ENCODE data around the gene RNF14. TPM values are rescaled to one million over a fixed set of nuclear protein-coding genes. Genes with fewer than 3 reads are reported as not detected.

RNF14 gene
- total RNA-seq, 2 donors from 2014 or later: 59.7 to 74.6 TPM

DNA sequence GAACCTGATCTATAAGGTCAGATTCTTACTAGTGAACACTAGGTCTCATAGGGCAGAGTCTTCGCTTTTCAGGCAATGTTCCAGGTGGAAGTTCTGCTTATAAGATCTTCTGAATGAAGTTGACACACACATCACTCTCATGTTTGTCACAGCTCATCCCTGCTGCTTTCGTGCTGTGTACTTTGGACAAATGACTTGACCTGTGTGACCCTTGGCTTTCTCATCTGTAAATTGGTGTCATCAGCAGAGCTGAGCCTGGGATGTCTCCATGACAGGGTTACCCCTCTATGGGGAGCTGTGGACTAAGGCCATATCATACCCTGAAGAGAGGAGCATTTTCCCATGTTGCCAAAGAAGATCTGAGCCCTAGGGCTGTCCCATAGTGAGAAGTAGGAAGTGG is 42.5 kb upstream of the RNF14 start:
- Histone ChIP-seq H3K27me3 (no peaks in the 10 kb centered on the region), H3K9me3 (no peaks in the 10 kb centered on the region), H3K36me3 (peaks cover 69% of the 10 kb centered on the region), H3K4me3 (no peak overlapping the region), H3K4me1 (peaks cover 0 to 32% of the 10 kb centered on the region in 2 donors), H3K27ac (no peak overlapping the region)
- TF ChIP-seq, protein P1, sequence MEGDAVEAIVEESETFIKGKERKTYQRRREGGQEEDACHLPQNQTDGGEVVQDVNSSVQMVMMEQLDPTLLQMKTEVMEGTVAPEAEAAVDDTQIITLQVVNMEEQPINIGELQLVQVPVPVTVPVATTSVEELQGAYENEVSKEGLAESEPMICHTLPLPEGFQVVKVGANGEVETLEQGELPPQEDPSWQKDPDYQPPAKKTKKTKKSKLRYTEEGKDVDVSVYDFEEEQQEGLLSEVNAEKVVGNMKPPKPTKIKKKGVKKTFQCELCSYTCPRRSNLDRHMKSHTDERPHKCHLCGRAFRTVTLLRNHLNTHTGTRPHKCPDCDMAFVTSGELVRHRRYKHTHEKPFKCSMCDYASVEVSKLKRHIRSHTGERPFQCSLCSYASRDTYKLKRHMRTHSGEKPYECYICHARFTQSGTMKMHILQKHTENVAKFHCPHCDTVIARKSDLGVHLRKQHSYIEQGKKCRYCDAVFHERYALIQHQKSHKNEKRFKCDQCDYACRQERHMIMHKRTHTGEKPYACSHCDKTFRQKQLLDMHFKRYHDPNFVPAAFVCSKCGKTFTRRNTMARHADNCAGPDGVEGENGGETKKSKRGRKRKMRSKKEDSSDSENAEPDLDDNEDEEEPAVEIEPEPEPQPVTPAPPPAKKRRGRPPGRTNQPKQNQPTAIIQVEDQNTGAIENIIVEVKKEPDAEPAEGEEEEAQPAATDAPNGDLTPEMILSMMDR (IDR thresholded peaks at IDR 0.05): no peak
- DNase-seq (ENCODE audit: low spot score): no peak

DNA sequence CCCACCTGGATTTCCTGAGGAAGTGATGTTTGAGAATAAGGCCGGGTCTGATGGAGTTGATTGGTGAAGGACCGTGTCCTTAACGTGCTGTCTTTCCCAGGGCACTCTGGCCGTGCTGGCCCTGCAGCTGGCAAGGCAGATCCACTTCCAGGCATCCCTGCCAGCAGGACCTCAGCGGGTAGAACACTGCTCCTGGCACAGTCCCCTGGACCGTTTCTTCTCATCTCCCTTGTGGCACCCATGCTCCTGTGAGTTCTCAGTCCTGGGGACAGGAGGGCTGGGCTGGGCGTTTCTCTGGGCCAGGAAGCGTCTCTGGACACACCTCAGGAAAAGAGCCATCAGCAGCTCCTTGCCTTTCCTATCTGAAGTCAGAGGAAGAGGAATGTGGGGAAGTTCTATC is 40.9 kb upstream of the RNF14 start:
- Histone ChIP-seq H3K4me1 (peaks cover 0 to 26% of the 10 kb centered on the region in 2 donors), H3K27me3 (no peaks in the 10 kb centered on the region), H3K4me3 (no peak overlapping the region), H3K9me3 (no peaks in the 10 kb centered on the region), H3K36me3 (peaks cover 82% of the 10 kb centered on the region), H3K27ac (peak overlapping the region in 1 of 2 donors; percentile 5)
- TF ChIP-seq, protein P1 (IDR thresholded peaks at IDR 0.05): no peak
- DNase-seq (ENCODE audit: low spot score): no peak

DNA sequence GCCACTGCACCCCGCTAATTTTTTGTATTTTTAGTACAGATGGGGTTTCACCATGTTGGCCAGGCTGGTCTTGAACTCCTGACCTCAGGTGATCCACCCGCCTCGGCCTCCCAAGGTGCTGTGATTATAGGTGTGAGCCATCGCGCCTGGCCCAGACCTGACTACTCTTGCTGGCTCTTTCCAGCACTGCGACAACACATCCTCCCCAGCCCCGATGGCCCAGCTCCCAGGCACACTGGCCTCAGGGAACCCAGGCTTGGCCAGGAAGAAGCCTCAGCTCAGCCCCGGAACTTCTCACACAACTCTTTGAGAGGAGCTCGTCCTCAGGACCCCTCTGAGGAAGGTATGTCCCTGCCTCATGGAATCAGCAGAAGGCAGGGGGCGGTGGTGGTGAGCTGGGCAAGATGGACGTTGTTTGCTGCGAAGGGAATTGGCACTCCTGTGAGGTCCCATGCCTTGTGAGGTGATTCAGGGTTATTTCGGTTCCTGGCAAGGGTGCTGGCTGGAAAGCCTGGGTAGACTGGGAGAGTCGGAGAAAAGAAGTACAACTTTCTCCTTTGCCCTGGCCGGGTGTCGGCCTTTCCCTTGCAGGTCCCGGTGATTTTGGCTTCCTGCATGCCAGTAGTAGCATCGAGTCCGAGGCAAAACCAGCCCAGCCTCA is 39.4 kb upstream of the RNF14 start:
- H3K9me3 ChIP-seq: no peaks in the 10 kb centered on the region
- H3K27me3 ChIP-seq: no peaks in the 10 kb centered on the region
- TF ChIP-seq, protein P1 (IDR thresholded peaks at IDR 0.05): no peak
- no peak overlapping the region for H3K4me3 ChIP-seq
- no peak overlapping the region for H3K27ac ChIP-seq
- peaks cover 0 to 24% of the 10 kb centered on the region in 2 donors for H3K4me1 ChIP-seq
- DNase-seq (ENCODE audit: low spot score): no peak
- peaks cover 92% of the 10 kb centered on the region for H3K36me3 ChIP-seq

DNA sequence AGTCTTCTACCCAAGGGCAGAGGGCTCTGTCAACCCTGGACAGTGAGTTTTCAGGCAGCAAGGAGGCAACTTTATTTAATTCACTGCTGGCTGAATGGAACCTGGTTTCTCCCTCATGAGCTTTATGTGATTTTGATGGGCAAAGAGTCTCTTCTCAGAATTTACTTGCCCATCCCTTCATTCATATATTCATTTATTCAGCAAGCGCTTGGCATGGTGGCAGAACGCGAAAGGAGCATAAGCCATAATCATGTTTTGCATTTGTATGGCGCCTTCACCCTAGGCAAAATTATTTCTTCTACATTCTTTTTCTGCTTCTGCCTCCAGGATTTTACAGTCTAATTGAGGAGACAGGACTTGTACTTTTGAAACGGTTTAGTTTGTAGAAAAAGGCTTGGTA is 37.2 kb upstream of the RNF14 start:
- TF ChIP-seq, protein P1 (IDR thresholded peaks at IDR 0.05): no peak
- no peak for DNase-seq (ENCODE audit: low spot score)
- Histone ChIP-seq H3K36me3 (peaks cover 93% of the 10 kb centered on the region), H3K9me3 (no peaks in the 10 kb centered on the region), H3K4me1 (peaks cover 0 to 21% of the 10 kb centered on the region in 2 donors), H3K27ac (no peak overlapping the region), H3K27me3 (no peaks in the 10 kb centered on the region), H3K4me3 (no peak overlapping the region)

DNA sequence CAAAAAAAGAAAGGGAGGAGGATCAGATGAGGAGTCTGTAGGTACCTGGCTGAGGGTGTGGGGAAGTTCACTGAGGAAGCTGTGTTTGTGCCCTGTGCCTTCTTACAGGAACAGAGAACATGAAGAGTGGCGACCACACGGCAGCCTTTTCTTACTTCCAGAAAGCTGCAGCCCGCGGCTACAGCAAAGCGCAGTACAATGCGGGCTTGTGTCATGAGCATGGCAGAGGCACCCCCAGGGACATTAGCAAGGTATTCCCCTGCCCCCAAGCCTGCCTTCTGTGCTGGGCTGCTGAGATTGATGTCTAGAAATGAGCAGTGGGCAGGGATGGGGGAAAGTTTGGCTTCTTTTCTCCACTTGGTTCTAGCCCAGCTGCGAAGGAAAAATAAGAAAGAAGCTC is 35.8 kb upstream of the RNF14 start:
- Histone ChIP-seq H3K4me1 (peaks cover 0 to 16% of the 10 kb centered on the region in 2 donors), H3K36me3 (peaks cover 91% of the 10 kb centered on the region), H3K27me3 (no peaks in the 10 kb centered on the region), H3K4me3 (no peak overlapping the region), H3K9me3 (no peaks in the 10 kb centered on the region), H3K27ac (no peak overlapping the region)
- DNase-seq (ENCODE audit: low spot score): no peak
- TF ChIP-seq, protein P1 (IDR thresholded peaks at IDR 0.05): no peak

Data from right atrium auricular region (tissue), 2 donors.